ENCODE results near the gene YES1.

DNA sequence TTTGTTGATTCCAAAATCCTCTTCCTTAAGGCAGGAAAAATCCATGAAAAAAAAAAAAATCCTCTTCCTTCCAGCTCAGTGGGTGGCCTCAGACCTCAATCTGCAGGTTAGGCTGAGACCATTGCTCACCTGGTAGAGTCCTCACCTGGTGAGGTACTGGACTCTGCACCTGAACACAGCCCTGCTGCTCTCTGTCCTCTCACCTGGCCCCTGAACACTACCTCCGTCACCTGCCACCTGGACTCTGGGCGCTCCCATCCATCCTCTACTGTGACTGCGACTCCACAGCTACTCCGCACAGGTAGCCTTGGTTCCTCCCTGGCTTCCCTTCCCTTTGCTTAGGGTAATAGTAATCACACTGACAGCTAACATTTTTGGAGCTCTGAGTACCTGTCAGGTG lies 132.5 kb downstream of the YES1 start:
- no peak for TF ChIP-seq POLR2A (IDR thresholded peaks at IDR 0.05; ENCODE audit: control extremely low read depth in 1 of 2, low read depth in 2 of 2, low read length in 2 of 2)
- TF ChIP-seq FOSL1 (IDR thresholded peaks at IDR 0.05; ENCODE audit: insufficient read depth, low read depth, low read length): no peak
- TF ChIP-seq CTCF (IDR thresholded peaks at IDR 0.05; ENCODE audit: control extremely low read depth in 1 of 3, insufficient read depth in 1 of 3, low read depth in 1 of 3, low read length in 3 of 3): no peak
- TF ChIP-seq, protein P1, sequence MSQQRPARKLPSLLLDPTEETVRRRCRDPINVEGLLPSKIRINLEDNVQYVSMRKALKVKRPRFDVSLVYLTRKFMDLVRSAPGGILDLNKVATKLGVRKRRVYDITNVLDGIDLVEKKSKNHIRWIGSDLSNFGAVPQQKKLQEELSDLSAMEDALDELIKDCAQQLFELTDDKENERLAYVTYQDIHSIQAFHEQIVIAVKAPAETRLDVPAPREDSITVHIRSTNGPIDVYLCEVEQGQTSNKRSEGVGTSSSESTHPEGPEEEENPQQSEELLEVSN (IDR thresholded peaks at IDR 0.05): no peak
- no peak for TF ChIP-seq YY1 (IDR thresholded peaks at IDR 0.05; ENCODE audit: low read depth, low read length)
